Tibial artery (tissue), 4 donors: Measurements from ENCODE around the gene KNL1.

Source experiments
- DNase-seq, 2 donors: peaks; one replicate each; pipeline ENCODE4 v3.0.0-alpha.2; 2019
- H3K27ac ChIP-seq, 2 donors: fragments of 200-600 bp; sonication (generic) in 1 of 2; 1 replicate in 1 of 2; 2 replicates in 1 of 2; pipeline ENCODE4 v1.5.1; 2018 to 2019; ENCODE audit warnings: mild to moderate bottlenecking in 1 of 2
- H3K27me3 ChIP-seq, 2 donors: fragments of 200-600 bp; sonication (generic) in 1 of 2; one replicate each; pipeline versions ENCODE4 v1.5.1 to v1.6.0; 2016 to 2019
- H3K36me3 ChIP-seq, 3 donors: fragments of 200-600 bp; sonication (generic) in 2 of 3; one replicate each; pipeline ENCODE4 v1.5.1; 2016 to 2019; ENCODE audit warnings: mild to moderate bottlenecking in 2 of 3
- H3K4me1 ChIP-seq, 4 donors: fragments of 200-600 bp; sonication (generic) in 2 of 4; 1 replicate in 3 of 4; 2 replicates in 1 of 4; pipeline ENCODE4 v1.5.1; 2016 to 2019
- H3K4me3 ChIP-seq, 2 donors: fragments of 200-600 bp; sonication (generic) in 1 of 2; 1 replicate in 1 of 2; 2 replicates in 1 of 2; pipeline ENCODE4 v1.5.1; 2018 to 2019; ENCODE audit warnings: mild to moderate bottlenecking in 2 of 2
- H3K9me3 ChIP-seq, 3 donors: fragments of 200-600 bp; sonication (generic) in 1 of 3; one replicate each; pipeline ENCODE4 v1.5.1; 2016 to 2019
- CTCF ChIP-seq, 2 experiments: fragments of 200-600 bp in 1 of 2; fragments of 450-650 bp in 1 of 2; IDR thresholded peaks; one replicate each; pipeline ENCODE4 v1.5.1; 2017 to 2019; ENCODE audit warnings: antibody characterized with exemption in 2 of 2, mild to moderate bottlenecking in 1 of 2, moderate library complexity in 1 of 2
- intact Hi-C: fragments of 100-400 bp; cut with DNase I; formaldehyde crosslinking; loops from one replicate; pipeline ENCODE4 v1.15.0; 2023; ENCODE audit warnings: low total_unique reads

KNL1 gene

GRCh38 chr15:40613080-40613479 lies 19.0 kb downstream of the KNL1 start:
- Histone ChIP-seq H3K4me3 (no peak overlapping the region), H3K27me3 (no peaks in the 10 kb centered on the region), H3K9me3 (no peaks in the 10 kb centered on the region), H3K27ac (no peak overlapping the region), H3K4me1 (no peaks in the 10 kb centered on the region), H3K36me3 (no peaks in the 10 kb centered on the region)
- intact Hi-C loops: no loop called here
- DNase-seq: no peak
- no peak for TF ChIP-seq CTCF (IDR thresholded peaks at IDR 0.05)

DNA sequence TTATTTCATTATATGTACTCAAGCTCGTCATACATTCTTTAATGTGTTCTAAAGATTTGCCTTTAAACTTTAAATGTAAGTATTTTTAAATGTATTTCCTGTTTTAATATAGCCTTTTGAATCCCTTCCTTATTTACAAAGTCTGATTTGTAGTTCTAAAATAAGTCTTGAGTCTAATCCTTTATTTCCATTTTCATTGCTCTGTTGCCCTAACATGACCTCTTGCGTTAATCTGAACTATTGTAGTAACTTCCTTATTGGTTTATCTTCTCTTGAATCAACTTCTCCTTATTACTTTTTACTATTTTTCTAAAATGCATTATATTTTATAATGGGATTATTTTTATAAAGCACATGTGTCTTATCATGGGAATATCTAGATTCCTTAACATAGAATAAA lies 24.0 kb downstream of the KNL1 start:
- Histone ChIP-seq H3K36me3 (no peaks in the 10 kb centered on the region), H3K4me3 (no peak overlapping the region), H3K27me3 (no peaks in the 10 kb centered on the region), H3K9me3 (no peaks in the 10 kb centered on the region), H3K27ac (no peak overlapping the region), H3K4me1 (no peaks in the 10 kb centered on the region)
- intact Hi-C loops: no loop called here
- TF ChIP-seq CTCF (IDR thresholded peaks at IDR 0.05): no peak
- no peak for DNase-seq

DNA sequence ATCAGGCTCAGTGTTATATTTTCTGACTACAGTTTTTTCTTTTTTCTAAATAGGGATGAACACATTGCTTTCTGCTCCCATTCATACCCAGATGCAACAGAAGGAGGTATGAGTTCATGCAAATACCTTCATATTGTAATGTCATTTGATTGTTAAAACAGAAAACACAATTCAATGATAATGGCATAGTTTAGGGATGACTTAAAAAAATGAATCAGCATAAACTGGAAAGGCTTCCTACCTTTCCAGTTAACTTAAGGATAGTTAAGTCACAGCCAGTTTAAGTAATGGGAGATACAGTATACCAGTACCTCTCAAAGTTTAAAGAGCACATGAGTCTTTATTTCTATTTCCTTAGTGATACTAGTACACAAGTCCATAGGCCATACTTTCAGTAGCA lies 24.9 kb downstream of the KNL1 start:
- no peak overlapping the region for H3K4me3 ChIP-seq
- no peaks in the 10 kb centered on the region for H3K4me1 ChIP-seq
- H3K27me3 ChIP-seq: no peaks in the 10 kb centered on the region
- no peaks in the 10 kb centered on the region for H3K9me3 ChIP-seq
- intact Hi-C loops: no loop called here
- DNase-seq: no peak
- TF ChIP-seq CTCF (IDR thresholded peaks at IDR 0.05): no peak
- no peak overlapping the region for H3K27ac ChIP-seq
- H3K36me3 ChIP-seq: no peaks in the 10 kb centered on the region

DNA sequence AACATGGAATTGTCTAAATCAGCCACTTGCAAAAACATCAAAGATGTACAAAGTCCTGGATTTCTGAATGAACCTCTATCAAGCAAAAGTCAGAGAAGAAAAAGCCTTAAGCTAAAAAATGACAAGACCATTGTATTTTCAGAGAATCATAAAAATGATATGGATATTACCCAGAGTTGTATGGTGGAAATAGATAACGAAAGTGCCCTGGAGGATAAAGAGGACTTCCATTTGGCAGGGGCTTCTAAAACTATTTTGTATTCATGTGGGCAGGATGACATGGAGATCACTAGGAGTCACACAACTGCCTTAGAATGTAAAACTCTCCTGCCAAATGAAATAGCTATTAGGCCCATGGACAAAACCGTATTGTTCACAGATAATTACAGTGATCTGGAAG lies 29.3 kb downstream of the KNL1 start:
- no peak for TF ChIP-seq CTCF (IDR thresholded peaks at IDR 0.05)
- Histone ChIP-seq H3K4me3 (no peak overlapping the region), H3K4me1 (no peaks in the 10 kb centered on the region), H3K27ac (no peak overlapping the region), H3K36me3 (no peaks in the 10 kb centered on the region), H3K27me3 (no peaks in the 10 kb centered on the region), H3K9me3 (no peaks in the 10 kb centered on the region)
- intact Hi-C loops: no loop called here
- no peak for DNase-seq

DNA sequence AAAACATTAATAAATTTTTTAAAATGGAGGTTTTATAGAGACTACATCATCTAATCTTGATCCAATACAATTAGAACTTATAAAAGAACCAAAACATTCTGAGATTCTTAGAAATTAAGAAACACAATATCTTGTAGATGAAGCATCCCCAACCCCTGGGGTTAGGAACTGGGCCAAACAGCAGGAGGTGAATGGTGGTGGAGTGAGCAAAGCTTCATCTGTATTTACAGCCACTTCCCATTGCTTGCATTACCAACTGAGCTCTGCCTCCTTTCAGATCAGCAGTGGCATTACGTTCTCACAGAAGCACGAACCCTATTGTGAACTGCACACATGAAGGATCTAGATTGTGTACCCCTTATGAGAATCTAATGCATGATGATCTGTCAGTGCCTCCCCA lies 36.3 kb downstream of the KNL1 start:
- Histone ChIP-seq H3K4me3 (no peak overlapping the region), H3K36me3 (no peaks in the 10 kb centered on the region), H3K27ac (no peak overlapping the region), H3K27me3 (no peaks in the 10 kb centered on the region), H3K9me3 (no peaks in the 10 kb centered on the region), H3K4me1 (no peaks in the 10 kb centered on the region)
- intact Hi-C loops: no loop called here
- no peak for DNase-seq
- TF ChIP-seq CTCF (IDR thresholded peaks at IDR 0.05): no peak

DNA sequence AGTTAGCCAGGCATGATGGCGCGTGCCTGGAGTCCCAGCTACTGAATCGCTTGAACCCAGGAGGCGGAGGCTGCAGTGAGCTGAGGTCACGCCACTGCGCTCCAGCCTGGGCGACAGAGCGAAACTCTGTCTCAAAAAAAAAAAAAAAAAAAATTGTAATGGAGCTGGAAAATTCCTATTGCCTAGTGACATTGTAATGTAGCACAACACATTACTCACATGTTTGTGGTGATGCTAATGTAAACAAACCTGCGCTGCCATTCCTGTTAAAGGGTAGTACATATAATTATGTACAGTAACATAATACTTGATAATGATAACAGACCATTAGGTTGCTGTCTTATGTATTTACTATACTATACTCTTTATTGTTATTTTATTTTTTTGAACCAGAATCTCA lies 39.1 kb downstream of the KNL1 start:
- TF ChIP-seq CTCF (IDR thresholded peaks at IDR 0.05): no peak
- intact Hi-C loops: no loop called here
- no peaks in the 10 kb centered on the region for H3K36me3 ChIP-seq

More for the DNA sequence above, 39.1 kb downstream of the KNL1 start:
- no peak for DNase-seq
- Histone ChIP-seq H3K27me3 (no peaks in the 10 kb centered on the region), H3K9me3 (no peaks in the 10 kb centered on the region), H3K4me3 (no peak overlapping the region), H3K27ac (no peak overlapping the region), H3K4me1 (no peaks in the 10 kb centered on the region)
